HEK293 (cell line): ENCODE measurements around the gene MRPS2.

Experiments used
- EGR2 ChIP-seq: fragments of 450-650 bp; formaldehyde crosslinking; IDR thresholded peaks from 2 replicates; pipeline ENCODE4 v1.5.1; 2016; ENCODE audit warnings: low read depth, missing biosample characterization, missing genetic modification characterization
- FEZF1 ChIP-seq: fragments of 450-650 bp; formaldehyde crosslinking; IDR thresholded peaks from 2 replicates; pipeline ENCODE4 v1.5.1; 2016; ENCODE audit warnings: missing biosample characterization, missing genetic modification characterization
- HOXC10 ChIP-seq: sonication (generic); formaldehyde crosslinking; IDR thresholded peaks from 2 replicates; pipeline ENCODE4 v1.8.1; 2023; ENCODE audit warnings: mild to moderate bottlenecking, missing genetic modification reagents
- KLF1 ChIP-seq: fragments of 450-650 bp; formaldehyde crosslinking; IDR thresholded peaks from 2 replicates; pipeline ENCODE4 v1.5.1; 2016; ENCODE audit warnings: missing biosample characterization, missing genetic modification characterization
- PRDM1 ChIP-seq: fragments of 450-650 bp; formaldehyde crosslinking; IDR thresholded peaks from 2 replicates; pipeline ENCODE4; 2016; ENCODE audit warnings: missing biosample characterization, missing genetic modification characterization
- ZBTB1 ChIP-seq: fragments of 450-650 bp; formaldehyde crosslinking; IDR thresholded peaks from 2 replicates; pipeline ENCODE4 v1.5.1; 2016; ENCODE audit warnings: missing biosample characterization, missing genetic modification characterization
- ZFP3 ChIP-seq: fragments of 450-650 bp; formaldehyde crosslinking; IDR thresholded peaks from 2 replicates; pipeline ENCODE4 v1.5.1; 2016; ENCODE audit warnings: low read depth, missing biosample characterization, missing genetic modification characterization
- ZNF112 ChIP-seq: fragments of 450-650 bp; formaldehyde crosslinking; IDR thresholded peaks from 2 replicates; pipeline ENCODE4 v1.5.0; 2017; ENCODE audit warnings: missing biosample characterization, missing genetic modification characterization
- ZNF155 ChIP-seq: fragments of 450-650 bp; formaldehyde crosslinking; IDR thresholded peaks from 2 replicates; pipeline ENCODE4 v1.5.1; 2016; ENCODE audit warnings: missing biosample characterization, missing genetic modification characterization
- ZNF248 ChIP-seq: fragments of 450-650 bp; formaldehyde crosslinking; IDR thresholded peaks from 2 replicates; pipeline ENCODE4 v1.5.1; 2017; ENCODE audit warnings: missing biosample characterization, missing genetic modification characterization
- ZNF302 ChIP-seq: fragments of 450-650 bp; formaldehyde crosslinking; IDR thresholded peaks from 2 replicates; pipeline ENCODE4 v1.5.1; 2016; ENCODE audit warnings: missing biosample characterization, missing genetic modification characterization, low read depth
- ZNF324 ChIP-seq: fragments of 450-650 bp; formaldehyde crosslinking; IDR thresholded peaks from 2 replicates; pipeline ENCODE4 v1.5.1; 2016; ENCODE audit warnings: missing biosample characterization, missing genetic modification characterization
- ZNF335 ChIP-seq: fragments of 450-650 bp; formaldehyde crosslinking; conservative IDR thresholded peaks from 2 replicates; pipeline ENCODE4 v1.5.1; 2016; ENCODE audit warnings: missing biosample characterization, missing genetic modification characterization
- ZNF404 ChIP-seq: fragments of 450-650 bp; formaldehyde crosslinking; IDR thresholded peaks from 2 replicates; pipeline ENCODE4 v1.5.1; 2017; ENCODE audit warnings: missing biosample characterization, missing genetic modification characterization
- ZNF473 ChIP-seq: fragments of 450-650 bp; formaldehyde crosslinking; IDR thresholded peaks from 2 replicates; pipeline ENCODE4 v1.5.1; 2017; ENCODE audit warnings: missing biosample characterization, missing genetic modification characterization
- ZNF48 ChIP-seq: fragments of 450-650 bp; formaldehyde crosslinking; IDR thresholded peaks from 2 replicates; pipeline ENCODE4 v1.5.1; 2016; ENCODE audit warnings: missing biosample characterization, missing genetic modification characterization
- ZNF558 ChIP-seq: fragments of 450-650 bp; formaldehyde crosslinking; IDR thresholded peaks from 2 replicates; pipeline ENCODE4 v1.5.1; 2016; ENCODE audit warnings: missing biosample characterization, missing genetic modification characterization
- ZNF585B ChIP-seq: fragments of 450-650 bp; formaldehyde crosslinking; IDR thresholded peaks from 2 replicates; pipeline ENCODE4 v1.5.1; 2016; ENCODE audit warnings: missing biosample characterization, missing genetic modification characterization
- ZNF610 ChIP-seq: fragments of 450-650 bp; formaldehyde crosslinking; IDR thresholded peaks from 2 replicates; pipeline ENCODE4 v1.5.1; 2016; ENCODE audit warnings: missing biosample characterization, missing genetic modification characterization, borderline replicate concordance
- ZNF621 ChIP-seq: fragments of 450-650 bp; formaldehyde crosslinking; IDR thresholded peaks from 2 replicates; pipeline ENCODE4 v1.5.1; 2017; ENCODE audit warnings: missing biosample characterization, missing genetic modification characterization
- ZNF629 ChIP-seq: fragments of 450-650 bp; formaldehyde crosslinking; IDR thresholded peaks from 2 replicates; pipeline ENCODE4 v1.5.1; 2017; ENCODE audit warnings: missing biosample characterization, missing genetic modification characterization
- ZNF660 ChIP-seq: fragments of 450-650 bp; IDR thresholded peaks from 2 replicates; pipeline ENCODE4 v1.5.1; 2018; ENCODE audit warnings: missing biosample characterization, mild to moderate bottlenecking, missing genetic modification characterization
- ZNF768 ChIP-seq: fragments of 450-650 bp; formaldehyde crosslinking; IDR thresholded peaks from 2 replicates; pipeline ENCODE4 v1.5.1; 2018; ENCODE audit warnings: missing biosample characterization, mild to moderate bottlenecking, missing genetic modification characterization
- ZNF777 ChIP-seq: fragments of 450-650 bp; formaldehyde crosslinking; IDR thresholded peaks from 2 replicates; pipeline ENCODE4 v1.5.1; 2017; ENCODE audit warnings: missing biosample characterization, missing genetic modification characterization, borderline replicate concordance
- ZNF837 ChIP-seq: fragments of 450-650 bp; formaldehyde crosslinking; IDR thresholded peaks from 2 replicates; pipeline ENCODE4 v1.5.1; 2016; ENCODE audit warnings: missing biosample characterization, missing genetic modification characterization
- TF ChIP-seq, protein P1 (sequence below): fragments of 450-650 bp; formaldehyde crosslinking; IDR thresholded peaks from 2 replicates; pipeline ENCODE4 v1.5.1; 2017; ENCODE audit warnings: missing biosample characterization, missing genetic modification characterization
- TF ChIP-seq, protein P2 (sequence below): fragments of 450-650 bp; formaldehyde crosslinking; IDR thresholded peaks from 2 replicates; pipeline ENCODE4 v1.5.1; 2016; ENCODE audit warnings: missing biosample characterization, missing genetic modification characterization, borderline replicate concordance
- TF ChIP-seq, protein P3 (sequence below): fragments of 450-650 bp; formaldehyde crosslinking; IDR thresholded peaks from 2 replicates; pipeline ENCODE4 v1.5.1; 2016; ENCODE audit warnings: missing biosample characterization, missing genetic modification characterization
- TF ChIP-seq, protein P4 (sequence below): fragments of 450-650 bp; formaldehyde crosslinking; IDR thresholded peaks from 2 replicates; pipeline ENCODE4 v1.5.1; 2016; ENCODE audit warnings: missing biosample characterization, missing genetic modification characterization
- TF ChIP-seq, protein P5 (sequence below): fragments of 450-650 bp; formaldehyde crosslinking; IDR thresholded peaks from 2 replicates; pipeline ENCODE4 v1.5.1; 2016; ENCODE audit warnings: missing biosample characterization, missing genetic modification characterization

Gene MRPS2

DNA sequence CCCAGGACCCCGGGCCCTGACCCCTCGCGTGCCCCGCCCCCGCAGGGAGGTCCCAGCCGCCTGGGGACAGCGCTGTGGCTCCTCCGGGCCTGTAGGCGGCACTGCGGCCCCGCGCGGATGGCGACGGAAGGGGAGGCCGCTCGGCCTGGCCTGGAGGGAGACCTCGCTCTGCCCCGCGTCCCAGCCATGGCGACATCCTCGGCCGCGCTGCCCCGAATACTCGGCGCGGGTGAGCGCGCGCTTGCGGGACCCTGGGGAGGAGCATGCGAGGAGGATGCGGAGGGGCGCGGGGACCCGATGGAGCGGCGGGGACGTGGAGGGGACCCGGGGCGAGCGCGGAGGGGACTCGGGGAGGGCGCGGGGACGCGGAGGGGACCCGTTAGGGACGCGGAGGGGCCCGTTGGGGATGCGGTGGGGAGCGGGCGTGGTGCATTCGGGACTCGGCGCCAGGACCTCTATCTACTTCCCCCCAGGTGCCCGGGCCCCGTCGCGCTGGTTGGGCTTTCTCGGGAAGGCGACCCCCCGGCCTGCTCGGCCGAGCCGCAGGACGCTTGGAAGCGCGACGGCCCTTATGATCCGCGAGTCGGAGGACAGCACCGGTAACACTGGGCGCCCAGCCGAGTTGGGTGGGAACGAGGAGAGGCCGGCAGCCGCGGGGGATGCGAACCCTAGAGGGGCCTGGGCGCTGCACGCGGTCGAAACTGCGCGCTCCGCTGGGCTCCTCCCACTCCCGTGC, at the start of gene MRPS2 (continued):
- peak; percentile 71; the same call in 1 of the 2 replicates for TF ChIP-seq ZNF660 (tag by site-specific recombination)
- TF ChIP-seq, protein P1, sequence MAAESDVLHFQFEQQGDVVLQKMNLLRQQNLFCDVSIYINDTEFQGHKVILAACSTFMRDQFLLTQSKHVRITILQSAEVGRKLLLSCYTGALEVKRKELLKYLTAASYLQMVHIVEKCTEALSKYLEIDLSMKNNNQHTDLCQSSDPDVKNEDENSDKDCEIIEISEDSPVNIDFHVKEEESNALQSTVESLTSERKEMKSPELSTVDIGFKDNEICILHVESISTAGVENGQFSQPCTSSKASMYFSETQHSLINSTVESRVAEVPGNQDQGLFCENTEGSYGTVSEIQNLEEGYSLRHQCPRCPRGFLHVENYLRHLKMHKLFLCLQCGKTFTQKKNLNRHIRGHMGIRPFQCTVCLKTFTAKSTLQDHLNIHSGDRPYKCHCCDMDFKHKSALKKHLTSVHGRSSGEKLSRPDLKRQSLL (tag by site-specific recombination) = no peak
- no peak for TF ChIP-seq ZNF558 (tag by site-specific recombination)
- TF ChIP-seq HOXC10 = no peak
- TF ChIP-seq ZNF473 (tag by site-specific recombination) = peak; percentile 25; the same call in 1 of the 2 replicates
- no peak for TF ChIP-seq ZNF335 (tag by site-specific recombination)
- TF ChIP-seq ZNF112 (tag by site-specific recombination) = no peak
- no peak for TF ChIP-seq ZNF248 (tag by site-specific recombination)
- no peak for TF ChIP-seq ZNF629 (tag by site-specific recombination)
- TF ChIP-seq ZNF837 (tag by site-specific recombination) = no peak
- TF ChIP-seq, protein P2, sequence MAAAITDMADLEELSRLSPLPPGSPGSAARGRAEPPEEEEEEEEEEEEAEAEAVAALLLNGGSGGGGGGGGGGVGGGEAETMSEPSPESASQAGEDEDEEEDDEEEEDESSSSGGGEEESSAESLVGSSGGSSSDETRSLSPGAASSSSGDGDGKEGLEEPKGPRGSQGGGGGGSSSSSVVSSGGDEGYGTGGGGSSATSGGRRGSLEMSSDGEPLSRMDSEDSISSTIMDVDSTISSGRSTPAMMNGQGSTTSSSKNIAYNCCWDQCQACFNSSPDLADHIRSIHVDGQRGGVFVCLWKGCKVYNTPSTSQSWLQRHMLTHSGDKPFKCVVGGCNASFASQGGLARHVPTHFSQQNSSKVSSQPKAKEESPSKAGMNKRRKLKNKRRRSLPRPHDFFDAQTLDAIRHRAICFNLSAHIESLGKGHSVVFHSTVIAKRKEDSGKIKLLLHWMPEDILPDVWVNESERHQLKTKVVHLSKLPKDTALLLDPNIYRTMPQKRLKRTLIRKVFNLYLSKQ (tag by site-specific recombination) = no peak
- no peak for TF ChIP-seq ZNF621 (tag by site-specific recombination)
- TF ChIP-seq, protein P3, sequence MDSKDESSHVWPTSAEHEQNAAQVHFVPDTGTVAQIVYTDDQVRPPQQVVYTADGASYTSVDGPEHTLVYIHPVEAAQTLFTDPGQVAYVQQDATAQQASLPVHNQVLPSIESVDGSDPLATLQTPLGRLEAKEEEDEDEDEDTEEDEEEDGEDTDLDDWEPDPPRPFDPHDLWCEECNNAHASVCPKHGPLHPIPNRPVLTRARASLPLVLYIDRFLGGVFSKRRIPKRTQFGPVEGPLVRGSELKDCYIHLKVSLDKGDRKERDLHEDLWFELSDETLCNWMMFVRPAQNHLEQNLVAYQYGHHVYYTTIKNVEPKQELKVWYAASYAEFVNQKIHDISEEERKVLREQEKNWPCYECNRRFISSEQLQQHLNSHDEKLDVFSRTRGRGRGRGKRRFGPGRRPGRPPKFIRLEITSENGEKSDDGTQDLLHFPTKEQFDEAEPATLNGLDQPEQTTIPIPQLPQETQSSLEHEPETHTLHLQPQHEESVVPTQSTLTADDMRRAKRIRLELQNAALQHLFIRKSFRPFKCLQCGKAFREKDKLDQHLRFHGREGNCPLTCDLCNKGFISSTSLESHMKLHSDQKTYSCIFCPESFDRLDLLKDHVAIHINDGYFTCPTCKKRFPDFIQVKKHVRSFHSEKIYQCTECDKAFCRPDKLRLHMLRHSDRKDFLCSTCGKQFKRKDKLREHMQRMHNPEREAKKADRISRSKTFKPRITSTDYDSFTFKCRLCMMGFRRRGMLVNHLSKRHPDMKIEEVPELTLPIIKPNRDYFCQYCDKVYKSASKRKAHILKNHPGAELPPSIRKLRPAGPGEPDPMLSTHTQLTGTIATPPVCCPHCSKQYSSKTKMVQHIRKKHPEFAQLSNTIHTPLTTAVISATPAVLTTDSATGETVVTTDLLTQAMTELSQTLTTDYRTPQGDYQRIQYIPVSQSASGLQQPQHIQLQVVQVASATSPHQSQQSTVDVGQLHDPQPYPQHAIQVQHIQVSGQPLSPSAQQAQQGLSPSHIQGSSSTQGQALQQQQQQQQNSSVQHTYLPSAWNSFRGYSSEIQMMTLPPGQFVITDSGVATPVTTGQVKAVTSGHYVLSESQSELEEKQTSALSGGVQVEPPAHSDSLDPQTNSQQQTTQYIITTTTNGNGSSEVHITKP = no peak
- no peak for TF ChIP-seq ZNF324 (tag by site-specific recombination)
- peak; percentile 73; the same call in 1 of the 2 replicates for TF ChIP-seq ZNF777 (tag by site-specific recombination)
- no peak for TF ChIP-seq ZNF768 (tag by site-specific recombination)
- TF ChIP-seq ZNF610 (tag by site-specific recombination) = 0 out of 2 replicates have a peak, but pooled peaks have one; percentile 49
- TF ChIP-seq, protein P4, sequence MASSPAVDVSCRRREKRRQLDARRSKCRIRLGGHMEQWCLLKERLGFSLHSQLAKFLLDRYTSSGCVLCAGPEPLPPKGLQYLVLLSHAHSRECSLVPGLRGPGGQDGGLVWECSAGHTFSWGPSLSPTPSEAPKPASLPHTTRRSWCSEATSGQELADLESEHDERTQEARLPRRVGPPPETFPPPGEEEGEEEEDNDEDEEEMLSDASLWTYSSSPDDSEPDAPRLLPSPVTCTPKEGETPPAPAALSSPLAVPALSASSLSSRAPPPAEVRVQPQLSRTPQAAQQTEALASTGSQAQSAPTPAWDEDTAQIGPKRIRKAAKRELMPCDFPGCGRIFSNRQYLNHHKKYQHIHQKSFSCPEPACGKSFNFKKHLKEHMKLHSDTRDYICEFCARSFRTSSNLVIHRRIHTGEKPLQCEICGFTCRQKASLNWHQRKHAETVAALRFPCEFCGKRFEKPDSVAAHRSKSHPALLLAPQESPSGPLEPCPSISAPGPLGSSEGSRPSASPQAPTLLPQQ (tag by site-specific recombination) = peak; percentile 84
- no peak for TF ChIP-seq PRDM1 (tag by site-specific recombination)
- TF ChIP-seq, protein P5, sequence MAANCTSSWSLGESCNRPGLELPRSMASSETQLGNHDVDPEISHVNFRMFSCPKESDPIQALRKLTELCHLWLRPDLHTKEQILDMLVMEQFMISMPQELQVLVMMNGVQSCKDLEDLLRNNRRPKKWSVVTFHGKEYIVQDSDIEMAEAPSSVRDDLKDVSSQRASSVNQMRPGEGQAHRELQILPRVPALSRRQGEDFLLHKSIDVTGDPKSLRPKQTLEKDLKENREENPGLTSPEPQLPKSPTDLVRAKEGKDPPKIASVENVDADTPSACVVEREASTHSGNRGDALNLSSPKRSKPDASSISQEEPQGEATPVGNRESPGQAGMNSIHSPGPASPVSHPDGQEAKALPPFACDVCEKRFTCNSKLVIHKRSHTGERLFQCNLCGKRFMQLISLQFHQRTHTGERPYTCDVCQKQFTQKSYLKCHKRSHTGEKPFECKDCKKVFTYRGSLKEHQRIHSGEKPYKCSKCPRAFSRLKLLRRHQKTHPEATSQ = no peak; the same call in 1 of the 2 replicates
- TF ChIP-seq KLF1 (tag by site-specific recombination) = peak; percentile 52; the same call in 1 of the 2 replicates
- TF ChIP-seq ZNF302 = no peak
- TF ChIP-seq ZFP3 (tag by site-specific recombination) = no peak
- TF ChIP-seq ZNF48 = no peak
- TF ChIP-seq EGR2 (tag by site-specific recombination) = peak; percentile 70
- no peak for TF ChIP-seq ZNF404
- no peak; the same call in 1 of the 2 replicates for TF ChIP-seq ZNF585B
- no peak for TF ChIP-seq ZNF155 (tag by site-specific recombination)
- TF ChIP-seq ZBTB1 = no peak; the same call in 1 of the 2 replicates
- 0 out of 2 replicates have a peak, but pooled peaks have one; percentile 7 for TF ChIP-seq FEZF1 (tag by site-specific recombination)
